WTC11 (cell line): Measurements from ENCODE around the gene SWT1.

ENCODE experiments used
- AFF4 ChIP-seq: sonication (generic); formaldehyde crosslinking; IDR thresholded peaks from 2 replicates; pipeline ENCODE4 v1.8.1; 2023; ENCODE audit warnings: mild to moderate bottlenecking, missing genetic modification reagents, borderline replicate concordance
- CTCF ChIP-seq: fragments of 200-600 bp; IDR thresholded peaks from 2 replicates; pipeline ENCODE4 v1.8.0; 2022; ENCODE audit warnings: antibody characterized with exemption
- E2F5 ChIP-seq: sonication (generic); formaldehyde crosslinking; IDR thresholded peaks from 2 replicates; pipeline ENCODE4 v1.8.1; 2022; ENCODE audit warnings: mild to moderate bottlenecking, moderate library complexity, missing genetic modification reagents
- ESRRA ChIP-seq: sonication (generic); formaldehyde crosslinking; IDR thresholded peaks from 2 replicates; pipeline ENCODE4 v1.8.1; 2022; ENCODE audit warnings: mild to moderate bottlenecking, missing genetic modification reagents, borderline replicate concordance
- IRF2 ChIP-seq: sonication (generic); formaldehyde crosslinking; IDR thresholded peaks from 2 replicates; pipeline ENCODE4 v1.8.0; 2022; ENCODE audit warnings: low read depth, missing genetic modification reagents, borderline replicate concordance
- JUN ChIP-seq: sonication (generic); formaldehyde crosslinking; IDR thresholded peaks from 2 replicates; pipeline ENCODE4 v1.8.0; 2023; ENCODE audit warnings: mild to moderate bottlenecking, missing genetic modification reagents
- MYBL2 ChIP-seq: sonication (generic); formaldehyde crosslinking; IDR thresholded peaks from 2 replicates; pipeline ENCODE4 v1.8.1; 2023; ENCODE audit warnings: mild to moderate bottlenecking, moderate library complexity, missing genetic modification reagents
- NR2C2 ChIP-seq: sonication (generic); formaldehyde crosslinking; IDR thresholded peaks from 2 replicates; pipeline ENCODE4 v1.8.0; 2022; ENCODE audit warnings: mild to moderate bottlenecking, missing genetic modification reagents
- USF2 ChIP-seq: sonication (generic); formaldehyde crosslinking; IDR thresholded peaks from 2 replicates; pipeline ENCODE4 v1.8.1; 2023; ENCODE audit warnings: mild to moderate bottlenecking, missing genetic modification reagents, moderate library complexity

- TF ChIP-seq MYBL2 (CRISPR knock-in tag): no peak
- no peak for TF ChIP-seq JUN (CRISPR knock-in tag)
- no peak for TF ChIP-seq CTCF
- no peak for TF ChIP-seq NR2C2 (CRISPR knock-in tag)
- TF ChIP-seq AFF4 (CRISPR knock-in tag): no peak
- TF ChIP-seq ESRRA (CRISPR knock-in tag): no peak
- TF ChIP-seq USF2: no peak
- TF ChIP-seq E2F5 (CRISPR knock-in tag): no peak
- no peak for TF ChIP-seq IRF2 (CRISPR knock-in tag)
Measured at GRCh38 chr1:185139246-185139645, 17.7 kb upstream of the SWT1 start.
